Hepatocyte (in vitro differentiated cells): ENCODE measurements around the gene POLR2F.

ENCODE experiments used
- EZH2 ChIP-seq: fragments of 200-600 bp; sonication (generic); IDR thresholded peaks from 2 replicates; pipeline ENCODE4 v1.6.1; 2016; ENCODE audit warnings: antibody characterized with exemption, mild to moderate bottlenecking, borderline replicate concordance
- TF ChIP-seq, protein P1 (sequence below): fragments of 200-600 bp; sonication (generic); IDR thresholded peaks from 2 replicates; pipeline ENCODE4 v1.5.1; 2016; ENCODE audit warnings: antibody characterized with exemption, mild to moderate bottlenecking; ENCODE audit not compliant: poor library complexity

DNA sequence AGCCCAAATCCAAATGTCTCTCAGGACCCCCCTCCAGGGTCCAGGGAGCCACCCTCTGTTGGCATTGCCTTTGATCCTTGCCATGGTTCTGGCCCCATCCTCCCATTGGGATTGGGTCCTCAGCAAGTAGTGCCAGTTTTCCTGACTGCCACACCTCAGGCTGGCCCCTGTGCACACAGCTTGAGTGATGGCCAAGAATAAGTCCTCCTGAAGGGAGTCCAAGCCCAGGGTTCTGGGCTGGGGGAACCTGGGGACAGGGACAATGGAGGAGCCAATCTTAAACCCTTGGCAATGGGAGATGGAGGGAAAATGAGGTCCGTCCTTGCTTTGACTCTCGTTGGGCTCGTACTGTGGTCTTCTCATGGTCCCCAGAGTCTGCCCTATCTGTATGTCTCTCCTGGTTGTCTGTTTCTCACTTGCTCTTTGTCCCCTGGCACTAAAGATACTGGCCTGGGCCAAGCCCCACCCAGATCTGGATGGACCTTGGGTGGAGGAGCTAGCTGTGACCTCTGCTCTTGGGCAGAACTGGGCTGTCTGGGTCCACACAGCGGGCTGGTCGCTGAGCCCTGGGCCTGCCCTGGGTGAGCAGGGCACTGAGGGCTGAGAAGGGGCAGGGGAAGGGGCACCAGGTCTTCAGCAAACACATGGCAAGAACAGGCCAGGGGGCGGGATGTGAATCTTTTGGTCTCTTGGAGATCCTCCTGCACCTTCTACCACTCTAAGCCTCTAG is 27.9 kb downstream of the POLR2F start:
- no peak for TF ChIP-seq EZH2
- TF ChIP-seq, protein P1, sequence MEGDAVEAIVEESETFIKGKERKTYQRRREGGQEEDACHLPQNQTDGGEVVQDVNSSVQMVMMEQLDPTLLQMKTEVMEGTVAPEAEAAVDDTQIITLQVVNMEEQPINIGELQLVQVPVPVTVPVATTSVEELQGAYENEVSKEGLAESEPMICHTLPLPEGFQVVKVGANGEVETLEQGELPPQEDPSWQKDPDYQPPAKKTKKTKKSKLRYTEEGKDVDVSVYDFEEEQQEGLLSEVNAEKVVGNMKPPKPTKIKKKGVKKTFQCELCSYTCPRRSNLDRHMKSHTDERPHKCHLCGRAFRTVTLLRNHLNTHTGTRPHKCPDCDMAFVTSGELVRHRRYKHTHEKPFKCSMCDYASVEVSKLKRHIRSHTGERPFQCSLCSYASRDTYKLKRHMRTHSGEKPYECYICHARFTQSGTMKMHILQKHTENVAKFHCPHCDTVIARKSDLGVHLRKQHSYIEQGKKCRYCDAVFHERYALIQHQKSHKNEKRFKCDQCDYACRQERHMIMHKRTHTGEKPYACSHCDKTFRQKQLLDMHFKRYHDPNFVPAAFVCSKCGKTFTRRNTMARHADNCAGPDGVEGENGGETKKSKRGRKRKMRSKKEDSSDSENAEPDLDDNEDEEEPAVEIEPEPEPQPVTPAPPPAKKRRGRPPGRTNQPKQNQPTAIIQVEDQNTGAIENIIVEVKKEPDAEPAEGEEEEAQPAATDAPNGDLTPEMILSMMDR, result no peak
